Activated naive CD8-positive, alpha-beta T cell treated with anti-CD3 and anti-CD28 coated beads for 36 hours (primary cell): ENCODE measurements around the gene MARS1. TPM values are rescaled to one million over a fixed set of nuclear protein-coding genes. Genes with fewer than 3 reads are reported as not detected.
A peak's percentile ranks its signal among the peaks of the same experiment; 100 is the strongest.

Experiments
- DNase-seq: peaks from one replicate; pipeline ENCODE4 v3.0.0; 2021
- H3K27ac Mint-ChIP-seq: one replicate; pipeline ENCODE4 v1.8.0; 2022; ENCODE audit warnings: mild to moderate bottlenecking, moderate library complexity, mixed read lengths
- H3K27me3 Mint-ChIP-seq: one replicate; pipeline ENCODE4 v1.8.0; 2022; ENCODE audit warnings: mild to moderate bottlenecking, mixed read lengths
- H3K36me3 Mint-ChIP-seq: one replicate; pipeline ENCODE4 v1.8.0; 2021; ENCODE audit warnings: mild to moderate bottlenecking, mixed read lengths
- H3K4me1 Mint-ChIP-seq: one replicate; pipeline ENCODE4 v1.8.0; 2021; ENCODE audit warnings: mixed read lengths
- H3K4me3 Mint-ChIP-seq: one replicate; pipeline ENCODE4 v1.8.0; 2022; ENCODE audit warnings: mild to moderate bottlenecking, moderate library complexity, mixed read lengths
- H3K9me3 Mint-ChIP-seq: one replicate; pipeline ENCODE4 v1.8.0; 2022; ENCODE audit warnings: mixed read lengths
- total RNA-seq, 2 experiments: library from RNA; stranded (reverse); gene quantifications; one replicate each; pipeline ENCODE4 v1.2.3, GENCODE V29; 2021

The MARS1 gene
- total RNA-seq, 2 experiments from 2014 or later: 423 to 460 TPM

GRCh38 chr12:57474862-57475261, 13.0 kb upstream of the MARS1 start:
- peaks cover 52% of the 10 kb centered on the region for H3K4me1 Mint-ChIP-seq

GRCh38 chr12:57475271-57476161, 12.4 kb upstream of the MARS1 start:
- no peak for DNase-seq
- peak overlapping the region; percentile 100 for H3K27ac Mint-ChIP-seq
- H3K9me3 Mint-ChIP-seq: no peaks in the 10 kb centered on the region
- H3K4me3 Mint-ChIP-seq: peak overlapping the region; percentile 90
- H3K36me3 Mint-ChIP-seq: peaks cover 58% of the 10 kb centered on the region
- no peaks in the 10 kb centered on the region for H3K27me3 Mint-ChIP-seq
- peaks cover 58% of the 10 kb centered on the region for H3K4me1 Mint-ChIP-seq

More at GRCh38 chr12:57474862-57475261, 13.0 kb upstream of the MARS1 start:
- Mint-ChIP-seq H3K36me3 (peaks cover 58% of the 10 kb centered on the region), H3K4me3 (peak overlapping the region; percentile 63), H3K27me3 (no peaks in the 10 kb centered on the region), H3K27ac (peak overlapping the region; percentile 43), H3K9me3 (no peaks in the 10 kb centered on the region)
- DNase-seq: no peak

- H3K27ac Mint-ChIP-seq: peak overlapping the region; percentile 100
- peaks cover 63% of the 10 kb centered on the region for H3K36me3 Mint-ChIP-seq
- H3K4me1 Mint-ChIP-seq: peaks cover 63% of the 10 kb centered on the region
- no peaks in the 10 kb centered on the region for H3K27me3 Mint-ChIP-seq
- H3K4me3 Mint-ChIP-seq: peak overlapping the region; percentile 90
- peaks cover 2% of the 10 kb centered on the region for H3K9me3 Mint-ChIP-seq
- DNase-seq: peak; percentile 87
Measured at GRCh38 chr12:57476162-57476992, 11.5 kb upstream of the MARS1 start.

- peak overlapping the region; percentile 90 for H3K4me3 Mint-ChIP-seq
- peaks cover 2% of the 10 kb centered on the region for H3K9me3 Mint-ChIP-seq
- H3K27ac Mint-ChIP-seq: peak overlapping the region; percentile 100
- peaks cover 59% of the 10 kb centered on the region for H3K36me3 Mint-ChIP-seq
- peaks cover 64% of the 10 kb centered on the region for H3K4me1 Mint-ChIP-seq
- no peak for DNase-seq
- no peaks in the 10 kb centered on the region for H3K27me3 Mint-ChIP-seq
Measured at GRCh38 chr12:57476993-57477709, 10.7 kb upstream of the MARS1 start.

- Mint-ChIP-seq H3K9me3 (peaks cover 2% of the 10 kb centered on the region), H3K27me3 (no peaks in the 10 kb centered on the region), H3K4me3 (peak overlapping the region; percentile 90), H3K36me3 (peaks cover 51% of the 10 kb centered on the region), H3K27ac (peak overlapping the region; percentile 100), H3K4me1 (peaks cover 60% of the 10 kb centered on the region)
- peak; percentile 54 for DNase-seq
Measured at GRCh38 chr12:57477710-57478681, 9.9 kb upstream of the MARS1 start.

GRCh38 chr12:57479043-57479375, 8.9 kb upstream of the MARS1 start:
- Mint-ChIP-seq H3K27me3 (no peaks in the 10 kb centered on the region), H3K9me3 (peaks cover 2% of the 10 kb centered on the region), H3K4me3 (peak overlapping the region; percentile 90), H3K4me1 (peaks cover 58% of the 10 kb centered on the region), H3K27ac (peak overlapping the region; percentile 100), H3K36me3 (peaks cover 45% of the 10 kb centered on the region)
- DNase-seq: no peak

GRCh38 chr12:57479376-57480115, 8.3 kb upstream of the MARS1 start, which contains the start of gene ARHGAP9:
TSS of gene ARHGAP9 (minus strand) at chr12:57479866. CDS start at chr12:57479406, 460 bp downstream.
- H3K4me3 Mint-ChIP-seq: peak within 1 kb of the TSS; percentile 90
- DNase-seq: peak; percentile 60
- peaks cover 2% of the 10 kb centered on the region for H3K9me3 Mint-ChIP-seq
- H3K4me1 Mint-ChIP-seq: peaks cover 53% of the 10 kb centered on the region
- H3K27me3 Mint-ChIP-seq: no peaks in the 10 kb centered on the region
- H3K27ac Mint-ChIP-seq: peak within 1 kb of the TSS; percentile 100
- peaks cover 39% of the 10 kb centered on the region for H3K36me3 Mint-ChIP-seq

GRCh38 chr12:57481671-57482070, 6.2 kb upstream of the MARS1 start:
- H3K4me3 Mint-ChIP-seq: no peak overlapping the region
- peaks cover 45% of the 10 kb centered on the region for H3K4me1 Mint-ChIP-seq
- DNase-seq: no peak
- peaks cover 2% of the 10 kb centered on the region for H3K9me3 Mint-ChIP-seq
- H3K36me3 Mint-ChIP-seq: peaks cover 26% of the 10 kb centered on the region
- H3K27ac Mint-ChIP-seq: peak overlapping the region; percentile 100
- H3K27me3 Mint-ChIP-seq: no peaks in the 10 kb centered on the region

- Mint-ChIP-seq H3K27me3 (no peaks in the 10 kb centered on the region), H3K4me3 (no peak overlapping the region), H3K9me3 (peaks cover 2% of the 10 kb centered on the region), H3K4me1 (peaks cover 48% of the 10 kb centered on the region), H3K36me3 (peaks cover 17% of the 10 kb centered on the region), H3K27ac (peak overlapping the region; percentile 30)
- DNase-seq: no peak
Measured at GRCh38 chr12:57483466-57483865, 4.4 kb upstream of the MARS1 start.

GRCh38 chr12:57485695-57486094, 2.2 kb upstream of the MARS1 start:
- peaks cover 41% of the 10 kb centered on the region for H3K4me1 Mint-ChIP-seq
- H3K36me3 Mint-ChIP-seq: peaks cover 30% of the 10 kb centered on the region
- H3K27ac Mint-ChIP-seq: no peak overlapping the region
- no peaks in the 10 kb centered on the region for H3K27me3 Mint-ChIP-seq
- H3K9me3 Mint-ChIP-seq: peaks cover 2% of the 10 kb centered on the region
- DNase-seq: no peak
- H3K4me3 Mint-ChIP-seq: no peak overlapping the region

- Mint-ChIP-seq H3K4me3 (peak overlapping the region; percentile 92), H3K4me1 (peaks cover 35% of the 10 kb centered on the region), H3K9me3 (no peaks in the 10 kb centered on the region), H3K36me3 (peaks cover 40% of the 10 kb centered on the region), H3K27me3 (no peaks in the 10 kb centered on the region), H3K27ac (peak overlapping the region; percentile 94)
- no peak for DNase-seq
Measured at GRCh38 chr12:57487055-57487596, 742 bp upstream of the MARS1 start.

- H3K27ac Mint-ChIP-seq: peak overlapping the region; percentile 94
- H3K4me3 Mint-ChIP-seq: peak overlapping the region; percentile 92
- H3K36me3 Mint-ChIP-seq: peaks cover 49% of the 10 kb centered on the region
- H3K27me3 Mint-ChIP-seq: no peaks in the 10 kb centered on the region
- H3K4me1 Mint-ChIP-seq: peaks cover 31% of the 10 kb centered on the region
- no peak for DNase-seq
- H3K9me3 Mint-ChIP-seq: no peaks in the 10 kb centered on the region
Measured at GRCh38 chr12:57488402-57489156, 711 bp downstream of the MARS1 start.
